ENCODE data around the gene PPP1R10. TPM values are rescaled to one million over a fixed set of nuclear protein-coding genes. Genes with fewer than 3 reads are reported as not detected.

Gene PPP1R10
- total RNA-seq, 4 donors from 2014 or later, result 29.4 to 48.6 (median 39.3) TPM

- Histone ChIP-seq H3K9me3 (no peaks in the 10 kb centered on the region), H3K36me3 (peaks cover 0 to 31% (median 8%) of the 10 kb centered on the region in 3 donors), H3K4me1 (peaks cover 0 to 10% (median 0%) of the 10 kb centered on the region in 4 donors), H3K27ac (no peak overlapping the region), H3K4me3 (no peak overlapping the region), H3K27me3 (no peaks in the 10 kb centered on the region)
- no peak for DNase-seq (ENCODE audit: low spot score in 2 of 2)
- whole genome bisulfite sequencing, 2 donors, result 94 to 98% methylated on average over 1 of the region's 1 CpG
- no peak for TF ChIP-seq POLR2A (IDR thresholded peaks at IDR 0.05)
- no peak for TF ChIP-seq CTCF (IDR thresholded peaks at IDR 0.05)
- no peak for TF ChIP-seq EP300 (IDR thresholded peaks at IDR 0.05)
Observed at GRCh38 chr6:30564114-30564513, 52.9 kb downstream of the PPP1R10 start.

- 91 to 93% methylated on average over 14 of the region's 14 CpGs for WGBS, 2 donors
- peaks cover 0 to 24% (median 9%) of the 10 kb centered on the region in 4 donors for H3K4me1 ChIP-seq
- TF ChIP-seq EP300 (IDR thresholded peaks at IDR 0.05), result no peak
- no peak for TF ChIP-seq POLR2A (IDR thresholded peaks at IDR 0.05)
- TF ChIP-seq CTCF (IDR thresholded peaks at IDR 0.05), result no peak
- no peaks in the 10 kb centered on the region for H3K9me3 ChIP-seq
- DNase-seq (ENCODE audit: low spot score in 2 of 2), result no peak
- no peaks in the 10 kb centered on the region for H3K27me3 ChIP-seq
- H3K36me3 ChIP-seq, result peaks cover 0 to 31% (median 8%) of the 10 kb centered on the region in 3 donors
- no peak overlapping the region for H3K4me3 ChIP-seq
- H3K27ac ChIP-seq, result no peak overlapping the region
Observed at GRCh38 chr6:30562470-30563425, 54.3 kb downstream of the PPP1R10 start.

GRCh38 chr6:30560930-30561329 lies 56.1 kb downstream of the PPP1R10 start:
- no peaks in the 10 kb centered on the region for H3K27me3 ChIP-seq
- WGBS, 2 donors, result 92 to 95% methylated on average over 3 of the region's 3 CpGs
- peaks cover 0 to 31% (median 8%) of the 10 kb centered on the region in 3 donors for H3K36me3 ChIP-seq
- no peaks in the 10 kb centered on the region for H3K9me3 ChIP-seq
- no peak overlapping the region for H3K4me3 ChIP-seq
- TF ChIP-seq EP300 (IDR thresholded peaks at IDR 0.05) (no peak), CTCF (IDR thresholded peaks at IDR 0.05) (no peak), POLR2A (IDR thresholded peaks at IDR 0.05) (no peak)
- no peak for DNase-seq (ENCODE audit: low spot score in 2 of 2)
- H3K27ac ChIP-seq, result no peak overlapping the region
- peaks cover 0 to 27% (median 11%) of the 10 kb centered on the region in 4 donors for H3K4me1 ChIP-seq

- Histone ChIP-seq H3K36me3 (peaks cover 0 to 35% (median 10%) of the 10 kb centered on the region in 3 donors), H3K4me1 (peaks cover 0 to 44% (median 14%) of the 10 kb centered on the region in 4 donors), H3K4me3 (peak overlapping the region; percentile 63 to 96 (median 88)), H3K27me3 (no peaks in the 10 kb centered on the region), H3K9me3 (no peaks in the 10 kb centered on the region), H3K27ac (peak overlapping the region; percentile 97 to 99 (median 98))
- DNase-seq (ENCODE audit: low spot score in 2 of 2), result no peak
- 1% methylated on average over 6 of the region's 6 CpGs for WGBS, 2 donors
- TF ChIP-seq EP300 (IDR thresholded peaks at IDR 0.05) (no peak), POLR2A (IDR thresholded peaks at IDR 0.05) (no peak), CTCF (IDR thresholded peaks at IDR 0.05) (no peak)
Observed at GRCh38 chr6:30557683-30557981, 59.4 kb downstream of the PPP1R10 start.
